ENCODE data around the gene COPS4.

Gene COPS4

DNA sequence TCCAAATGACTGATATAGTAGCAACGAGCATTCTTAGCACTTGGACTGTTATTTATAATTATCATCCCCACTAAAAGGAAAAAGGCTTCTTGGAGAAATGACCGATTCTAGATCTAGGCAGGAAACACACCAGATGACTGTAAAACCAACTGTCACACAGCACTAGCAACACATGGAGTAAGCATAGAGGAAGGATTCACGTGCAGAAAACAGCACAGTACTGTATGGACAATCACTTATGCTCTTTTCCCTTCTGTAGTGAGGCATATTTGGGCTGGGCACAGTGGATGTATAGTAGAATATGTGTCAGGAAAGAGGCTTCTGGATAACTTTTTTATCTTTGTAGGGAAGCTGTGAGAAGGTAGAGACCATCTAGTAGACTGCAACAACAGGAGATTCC, 6.0 kb upstream of the COPS4 start:
- TF ChIP-seq, protein P1, sequence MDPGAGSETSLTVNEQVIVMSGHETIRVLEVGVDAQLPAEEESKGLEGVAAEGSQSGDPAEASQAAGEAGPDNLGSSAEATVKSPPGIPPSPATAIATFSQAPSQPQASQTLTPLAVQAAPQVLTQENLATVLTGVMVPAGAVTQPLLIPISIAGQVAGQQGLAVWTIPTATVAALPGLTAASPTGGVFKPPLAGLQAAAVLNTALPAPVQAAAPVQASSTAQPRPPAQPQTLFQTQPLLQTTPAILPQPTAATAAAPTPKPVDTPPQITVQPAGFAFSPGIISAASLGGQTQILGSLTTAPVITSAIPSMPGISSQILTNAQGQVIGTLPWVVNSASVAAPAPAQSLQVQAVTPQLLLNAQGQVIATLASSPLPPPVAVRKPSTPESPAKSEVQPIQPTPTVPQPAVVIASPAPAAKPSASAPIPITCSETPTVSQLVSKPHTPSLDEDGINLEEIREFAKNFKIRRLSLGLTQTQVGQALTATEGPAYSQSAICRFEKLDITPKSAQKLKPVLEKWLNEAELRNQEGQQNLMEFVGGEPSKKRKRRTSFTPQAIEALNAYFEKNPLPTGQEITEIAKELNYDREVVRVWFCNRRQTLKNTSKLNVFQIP (CRISPR knock-in tag; IDR thresholded peaks at IDR 0.05; ENCODE audit: borderline replicate concordance, low read depth): no peak
- TF ChIP-seq ZC3H10 (CRISPR knock-in tag; IDR thresholded peaks at IDR 0.05) (no peak), ZFP3 (CRISPR knock-in tag; IDR thresholded peaks at IDR 0.05) (no peak), ISL1 (CRISPR knock-in tag; IDR thresholded peaks at IDR 0.05) (no peak), ARNTL (CRISPR knock-in tag; IDR thresholded peaks at IDR 0.05; ENCODE audit: borderline replicate concordance, low read depth) (no peak), SNAI2 (CRISPR knock-in tag; IDR thresholded peaks at IDR 0.05) (no peak), GLIS3 (CRISPR knock-in tag; IDR thresholded peaks at IDR 0.05) (no peak), BACH2 (CRISPR knock-in tag; IDR thresholded peaks at IDR 0.05; ENCODE audit: borderline replicate concordance) (no peak), TOX (CRISPR knock-in tag; IDR thresholded peaks at IDR 0.05; ENCODE audit: borderline replicate concordance) (no peak), PPARA (CRISPR knock-in tag; IDR thresholded peaks at IDR 0.05; ENCODE audit: borderline replicate concordance) (no peak), ZNF565 (CRISPR knock-in tag; conservative IDR thresholded peaks at IDR 0.05; ENCODE audit: low read depth) (no peak), ZFP30 (CRISPR knock-in tag; IDR thresholded peaks at IDR 0.05) (no peak), OSR1 (CRISPR knock-in tag; IDR thresholded peaks at IDR 0.05) (no peak)
- TF ChIP-seq, protein P2, sequence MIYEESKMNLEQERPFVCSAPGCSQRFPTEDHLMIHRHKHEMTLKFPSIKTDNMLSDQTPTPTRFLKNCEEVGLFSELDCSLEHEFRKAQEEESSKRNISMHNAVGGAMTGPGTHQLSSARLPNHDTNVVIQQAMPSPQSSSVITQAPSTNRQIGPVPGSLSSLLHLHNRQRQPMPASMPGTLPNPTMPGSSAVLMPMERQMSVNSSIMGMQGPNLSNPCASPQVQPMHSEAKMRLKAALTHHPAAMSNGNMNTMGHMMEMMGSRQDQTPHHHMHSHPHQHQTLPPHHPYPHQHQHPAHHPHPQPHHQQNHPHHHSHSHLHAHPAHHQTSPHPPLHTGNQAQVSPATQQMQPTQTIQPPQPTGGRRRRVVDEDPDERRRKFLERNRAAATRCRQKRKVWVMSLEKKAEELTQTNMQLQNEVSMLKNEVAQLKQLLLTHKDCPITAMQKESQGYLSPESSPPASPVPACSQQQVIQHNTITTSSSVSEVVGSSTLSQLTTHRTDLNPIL (CRISPR knock-in tag; IDR thresholded peaks at IDR 0.05; ENCODE audit: low read depth): no peak
- TF ChIP-seq, protein P3, sequence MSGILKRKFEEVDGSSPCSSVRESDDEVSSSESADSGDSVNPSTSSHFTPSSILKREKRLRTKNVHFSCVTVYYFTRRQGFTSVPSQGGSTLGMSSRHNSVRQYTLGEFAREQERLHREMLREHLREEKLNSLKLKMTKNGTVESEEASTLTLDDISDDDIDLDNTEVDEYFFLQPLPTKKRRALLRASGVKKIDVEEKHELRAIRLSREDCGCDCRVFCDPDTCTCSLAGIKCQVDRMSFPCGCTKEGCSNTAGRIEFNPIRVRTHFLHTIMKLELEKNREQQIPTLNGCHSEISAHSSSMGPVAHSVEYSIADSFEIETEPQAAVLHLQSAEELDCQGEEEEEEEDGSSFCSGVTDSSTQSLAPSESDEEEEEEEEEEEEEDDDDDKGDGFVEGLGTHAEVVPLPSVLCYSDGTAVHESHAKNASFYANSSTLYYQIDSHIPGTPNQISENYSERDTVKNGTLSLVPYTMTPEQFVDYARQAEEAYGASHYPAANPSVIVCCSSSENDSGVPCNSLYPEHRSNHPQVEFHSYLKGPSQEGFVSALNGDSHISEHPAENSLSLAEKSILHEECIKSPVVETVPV (CRISPR knock-in tag; IDR thresholded peaks at IDR 0.05): no peak
- TF ChIP-seq, protein P4, sequence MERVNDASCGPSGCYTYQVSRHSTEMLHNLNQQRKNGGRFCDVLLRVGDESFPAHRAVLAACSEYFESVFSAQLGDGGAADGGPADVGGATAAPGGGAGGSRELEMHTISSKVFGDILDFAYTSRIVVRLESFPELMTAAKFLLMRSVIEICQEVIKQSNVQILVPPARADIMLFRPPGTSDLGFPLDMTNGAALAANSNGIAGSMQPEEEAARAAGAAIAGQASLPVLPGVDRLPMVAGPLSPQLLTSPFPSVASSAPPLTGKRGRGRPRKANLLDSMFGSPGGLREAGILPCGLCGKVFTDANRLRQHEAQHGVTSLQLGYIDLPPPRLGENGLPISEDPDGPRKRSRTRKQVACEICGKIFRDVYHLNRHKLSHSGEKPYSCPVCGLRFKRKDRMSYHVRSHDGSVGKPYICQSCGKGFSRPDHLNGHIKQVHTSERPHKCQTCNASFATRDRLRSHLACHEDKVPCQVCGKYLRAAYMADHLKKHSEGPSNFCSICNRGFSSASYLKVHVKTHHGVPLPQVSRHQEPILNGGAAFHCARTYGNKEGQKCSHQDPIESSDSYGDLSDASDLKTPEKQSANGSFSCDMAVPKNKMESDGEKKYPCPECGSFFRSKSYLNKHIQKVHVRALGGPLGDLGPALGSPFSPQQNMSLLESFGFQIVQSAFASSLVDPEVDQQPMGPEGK (CRISPR knock-in tag; IDR thresholded peaks at IDR 0.05; ENCODE audit: borderline replicate concordance): no peak
- no peak for ATAC-seq

DNA sequence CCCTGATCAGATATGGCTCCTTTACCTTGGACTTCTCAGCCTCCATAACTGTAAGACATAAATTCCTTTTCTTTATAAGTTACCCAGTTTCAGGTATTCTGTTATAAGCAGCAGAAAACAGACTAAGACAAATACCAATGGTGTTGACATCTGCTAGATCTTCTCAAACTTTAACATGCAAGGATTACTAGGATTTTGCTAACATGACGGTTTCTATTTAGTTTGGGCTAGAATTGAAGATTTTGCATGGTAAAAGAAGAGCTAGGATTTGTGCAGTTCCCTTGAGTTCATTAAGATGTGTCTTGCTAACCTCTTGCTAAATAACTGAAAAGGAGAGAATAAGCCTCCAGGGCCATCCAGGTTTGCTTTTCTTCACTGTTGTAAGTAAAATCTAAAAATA, 5.3 kb upstream of the COPS4 start:
- TF ChIP-seq ARNTL (CRISPR knock-in tag; IDR thresholded peaks at IDR 0.05; ENCODE audit: borderline replicate concordance, low read depth) (no peak), OSR1 (CRISPR knock-in tag; IDR thresholded peaks at IDR 0.05) (no peak), ZNF70 (CRISPR knock-in tag; IDR thresholded peaks at IDR 0.05) (no peak)
- TF ChIP-seq, protein P1 (CRISPR knock-in tag; IDR thresholded peaks at IDR 0.05; ENCODE audit: borderline replicate concordance, low read depth): no peak
- TF ChIP-seq, protein P3 (CRISPR knock-in tag; IDR thresholded peaks at IDR 0.05): no peak
- ATAC-seq: no peak

DNA sequence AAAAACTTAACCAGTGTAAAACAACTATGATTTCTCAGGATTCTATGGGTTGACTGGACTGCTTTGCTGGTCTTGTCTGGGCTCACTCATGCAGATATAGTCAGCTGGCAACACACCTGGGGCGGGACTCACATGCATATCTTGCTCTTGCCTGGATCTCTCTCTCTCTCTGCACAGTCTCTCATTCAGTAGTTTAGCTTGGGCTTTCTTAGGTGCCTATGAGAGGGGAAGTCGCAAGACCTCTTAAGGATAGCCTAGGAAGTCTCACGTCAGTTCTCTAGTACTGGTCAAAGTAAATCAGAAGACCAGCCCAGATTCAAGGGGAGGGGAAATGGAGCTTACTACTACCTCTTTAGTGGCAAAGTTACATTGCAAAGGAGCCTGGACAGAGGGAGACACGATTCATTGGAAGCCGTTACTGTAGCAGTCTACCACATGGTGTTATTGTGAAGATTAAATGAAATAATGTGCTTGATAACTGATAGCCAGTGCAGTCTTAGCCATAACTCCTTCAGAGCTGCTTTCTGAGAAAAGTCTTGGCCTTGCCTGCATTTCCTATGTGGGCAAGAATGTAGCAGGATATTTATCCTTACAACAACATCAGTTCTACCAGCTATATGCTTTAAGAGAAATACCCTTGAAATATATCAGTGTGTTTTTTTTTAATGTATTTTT, 2.1 kb downstream of the COPS4 start:
- TF ChIP-seq, protein P1 (CRISPR knock-in tag; IDR thresholded peaks at IDR 0.05; ENCODE audit: borderline replicate concordance, low read depth): no peak
- TF ChIP-seq, protein P5, sequence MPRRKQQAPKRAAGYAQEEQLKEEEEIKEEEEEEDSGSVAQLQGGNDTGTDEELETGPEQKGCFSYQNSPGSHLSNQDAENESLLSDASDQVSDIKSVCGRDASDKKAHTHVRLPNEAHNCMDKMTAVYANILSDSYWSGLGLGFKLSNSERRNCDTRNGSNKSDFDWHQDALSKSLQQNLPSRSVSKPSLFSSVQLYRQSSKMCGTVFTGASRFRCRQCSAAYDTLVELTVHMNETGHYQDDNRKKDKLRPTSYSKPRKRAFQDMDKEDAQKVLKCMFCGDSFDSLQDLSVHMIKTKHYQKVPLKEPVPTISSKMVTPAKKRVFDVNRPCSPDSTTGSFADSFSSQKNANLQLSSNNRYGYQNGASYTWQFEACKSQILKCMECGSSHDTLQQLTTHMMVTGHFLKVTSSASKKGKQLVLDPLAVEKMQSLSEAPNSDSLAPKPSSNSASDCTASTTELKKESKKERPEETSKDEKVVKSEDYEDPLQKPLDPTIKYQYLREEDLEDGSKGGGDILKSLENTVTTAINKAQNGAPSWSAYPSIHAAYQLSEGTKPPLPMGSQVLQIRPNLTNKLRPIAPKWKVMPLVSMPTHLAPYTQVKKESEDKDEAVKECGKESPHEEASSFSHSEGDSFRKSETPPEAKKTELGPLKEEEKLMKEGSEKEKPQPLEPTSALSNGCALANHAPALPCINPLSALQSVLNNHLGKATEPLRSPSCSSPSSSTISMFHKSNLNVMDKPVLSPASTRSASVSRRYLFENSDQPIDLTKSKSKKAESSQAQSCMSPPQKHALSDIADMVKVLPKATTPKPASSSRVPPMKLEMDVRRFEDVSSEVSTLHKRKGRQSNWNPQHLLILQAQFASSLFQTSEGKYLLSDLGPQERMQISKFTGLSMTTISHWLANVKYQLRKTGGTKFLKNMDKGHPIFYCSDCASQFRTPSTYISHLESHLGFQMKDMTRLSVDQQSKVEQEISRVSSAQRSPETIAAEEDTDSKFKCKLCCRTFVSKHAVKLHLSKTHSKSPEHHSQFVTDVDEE (CRISPR knock-in tag; IDR thresholded peaks at IDR 0.05): no peak
- TF ChIP-seq ARNTL (CRISPR knock-in tag; IDR thresholded peaks at IDR 0.05; ENCODE audit: borderline replicate concordance, low read depth): no peak
- TF ChIP-seq RARB (CRISPR knock-in tag; IDR thresholded peaks at IDR 0.05): no peak
- ATAC-seq: no peak

Measured in SK-N-SH treated with all-trans-retinoic acid at 6 μM for 48 hours (cell line).